ENCODE data around the gene GOLGA8B.

- TF ChIP-seq MAX (IDR thresholded peaks at IDR 0.05) (no peak), SP1 (IDR thresholded peaks at IDR 0.05) (no peak), RXRA (IDR thresholded peaks at IDR 0.05) (no peak), JUND (IDR thresholded peaks at IDR 0.05) (no peak), RAD21 (IDR thresholded peaks at IDR 0.05) (no peak), TAF1 (conservative IDR thresholded peaks at IDR 0.05) (no peak), EGR1 (IDR thresholded peaks at IDR 0.05; ENCODE audit: low read depth in 2 of 2) (no peak), YY1 (IDR thresholded peaks at IDR 0.05) (no peak), GABPA (IDR thresholded peaks at IDR 0.05 in 1 of 2, conservative IDR thresholded peaks at IDR 0.05 in 1 of 2) (no peak), HNF4A (conservative IDR thresholded peaks at IDR 0.05) (no peak), ATF3 (IDR thresholded peaks at IDR 0.05) (no peak)
- TF ChIP-seq, protein P1, sequence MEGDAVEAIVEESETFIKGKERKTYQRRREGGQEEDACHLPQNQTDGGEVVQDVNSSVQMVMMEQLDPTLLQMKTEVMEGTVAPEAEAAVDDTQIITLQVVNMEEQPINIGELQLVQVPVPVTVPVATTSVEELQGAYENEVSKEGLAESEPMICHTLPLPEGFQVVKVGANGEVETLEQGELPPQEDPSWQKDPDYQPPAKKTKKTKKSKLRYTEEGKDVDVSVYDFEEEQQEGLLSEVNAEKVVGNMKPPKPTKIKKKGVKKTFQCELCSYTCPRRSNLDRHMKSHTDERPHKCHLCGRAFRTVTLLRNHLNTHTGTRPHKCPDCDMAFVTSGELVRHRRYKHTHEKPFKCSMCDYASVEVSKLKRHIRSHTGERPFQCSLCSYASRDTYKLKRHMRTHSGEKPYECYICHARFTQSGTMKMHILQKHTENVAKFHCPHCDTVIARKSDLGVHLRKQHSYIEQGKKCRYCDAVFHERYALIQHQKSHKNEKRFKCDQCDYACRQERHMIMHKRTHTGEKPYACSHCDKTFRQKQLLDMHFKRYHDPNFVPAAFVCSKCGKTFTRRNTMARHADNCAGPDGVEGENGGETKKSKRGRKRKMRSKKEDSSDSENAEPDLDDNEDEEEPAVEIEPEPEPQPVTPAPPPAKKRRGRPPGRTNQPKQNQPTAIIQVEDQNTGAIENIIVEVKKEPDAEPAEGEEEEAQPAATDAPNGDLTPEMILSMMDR (IDR thresholded peaks at IDR 0.05; ENCODE audit: low read depth, low read length, missing input control) = no peak
- TF ChIP-seq, protein P2, sequence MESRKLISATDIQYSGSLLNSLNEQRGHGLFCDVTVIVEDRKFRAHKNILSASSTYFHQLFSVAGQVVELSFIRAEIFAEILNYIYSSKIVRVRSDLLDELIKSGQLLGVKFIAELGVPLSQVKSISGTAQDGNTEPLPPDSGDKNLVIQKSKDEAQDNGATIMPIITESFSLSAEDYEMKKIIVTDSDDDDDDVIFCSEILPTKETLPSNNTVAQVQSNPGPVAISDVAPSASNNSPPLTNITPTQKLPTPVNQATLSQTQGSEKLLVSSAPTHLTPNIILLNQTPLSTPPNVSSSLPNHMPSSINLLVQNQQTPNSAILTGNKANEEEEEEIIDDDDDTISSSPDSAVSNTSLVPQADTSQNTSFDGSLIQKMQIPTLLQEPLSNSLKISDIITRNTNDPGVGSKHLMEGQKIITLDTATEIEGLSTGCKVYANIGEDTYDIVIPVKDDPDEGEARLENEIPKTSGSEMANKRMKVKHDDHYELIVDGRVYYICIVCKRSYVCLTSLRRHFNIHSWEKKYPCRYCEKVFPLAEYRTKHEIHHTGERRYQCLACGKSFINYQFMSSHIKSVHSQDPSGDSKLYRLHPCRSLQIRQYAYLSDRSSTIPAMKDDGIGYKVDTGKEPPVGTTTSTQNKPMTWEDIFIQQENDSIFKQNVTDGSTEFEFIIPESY (IDR thresholded peaks at IDR 0.05) = no peak
- TF ChIP-seq, protein P3, sequence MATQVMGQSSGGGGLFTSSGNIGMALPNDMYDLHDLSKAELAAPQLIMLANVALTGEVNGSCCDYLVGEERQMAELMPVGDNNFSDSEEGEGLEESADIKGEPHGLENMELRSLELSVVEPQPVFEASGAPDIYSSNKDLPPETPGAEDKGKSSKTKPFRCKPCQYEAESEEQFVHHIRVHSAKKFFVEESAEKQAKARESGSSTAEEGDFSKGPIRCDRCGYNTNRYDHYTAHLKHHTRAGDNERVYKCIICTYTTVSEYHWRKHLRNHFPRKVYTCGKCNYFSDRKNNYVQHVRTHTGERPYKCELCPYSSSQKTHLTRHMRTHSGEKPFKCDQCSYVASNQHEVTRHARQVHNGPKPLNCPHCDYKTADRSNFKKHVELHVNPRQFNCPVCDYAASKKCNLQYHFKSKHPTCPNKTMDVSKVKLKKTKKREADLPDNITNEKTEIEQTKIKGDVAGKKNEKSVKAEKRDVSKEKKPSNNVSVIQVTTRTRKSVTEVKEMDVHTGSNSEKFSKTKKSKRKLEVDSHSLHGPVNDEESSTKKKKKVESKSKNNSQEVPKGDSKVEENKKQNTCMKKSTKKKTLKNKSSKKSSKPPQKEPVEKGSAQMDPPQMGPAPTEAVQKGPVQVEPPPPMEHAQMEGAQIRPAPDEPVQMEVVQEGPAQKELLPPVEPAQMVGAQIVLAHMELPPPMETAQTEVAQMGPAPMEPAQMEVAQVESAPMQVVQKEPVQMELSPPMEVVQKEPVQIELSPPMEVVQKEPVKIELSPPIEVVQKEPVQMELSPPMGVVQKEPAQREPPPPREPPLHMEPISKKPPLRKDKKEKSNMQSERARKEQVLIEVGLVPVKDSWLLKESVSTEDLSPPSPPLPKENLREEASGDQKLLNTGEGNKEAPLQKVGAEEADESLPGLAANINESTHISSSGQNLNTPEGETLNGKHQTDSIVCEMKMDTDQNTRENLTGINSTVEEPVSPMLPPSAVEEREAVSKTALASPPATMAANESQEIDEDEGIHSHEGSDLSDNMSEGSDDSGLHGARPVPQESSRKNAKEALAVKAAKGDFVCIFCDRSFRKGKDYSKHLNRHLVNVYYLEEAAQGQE (IDR thresholded peaks at IDR 0.05) = no peak
Measured at GRCh38 chr15:34578283-34578674, 5.2 kb downstream of the GOLGA8B start.

Measured in liver (tissue), 3 donors.